GM12878 (cell line): ENCODE data around the gene MRPS16. TPM values are rescaled to one million over a fixed set of nuclear protein-coding genes. Genes with fewer than 3 reads are reported as not detected.

ENCODE experiments used
- ATAC-seq: fragments of 200-7000 bp; cut with Tn5 transposase; 3 replicates; pipeline ENCODE4 v1.9.1; 2020; ENCODE audit warnings: mild to moderate bottlenecking, moderate library complexity
- BruUV-seq: library from RNA; stranded (reverse); fragments of 400-500 nt; replicated peaks from 2 replicates; lab custom pipeline; 2021; lab: Mats Ljungman, UMichigan
- CTCF ChIA-PET: fragments of 300-600 bp; sonication (Branson Sonifier 250); formaldehyde crosslinking; extraction: SDS; loops from one replicate; lab custom pipeline; 2021; ENCODE audit warnings: inconsistent platforms; lab: Yijun Ruan, JAX
- POLR2A ChIA-PET: fragments of 350-600 bp; formaldehyde crosslinking; extraction: SDS; loops from one replicate; lab custom pipeline; 2021; ENCODE audit warnings: inconsistent platforms; lab: Charles Lee
- RAD21 ChIA-PET: fragments of 300-600 bp; sonication (Branson Sonifier 250); formaldehyde crosslinking; loops from one replicate; lab custom pipeline; 2023; ENCODE audit warnings: antibody characterized with exemption; ENCODE audit not compliant: unreplicated experiment; lab: Charles Lee
- SMC1A ChIA-PET: fragments of 300-600 bp; sonication (Branson Sonifier 250); formaldehyde crosslinking; loops from one replicate; lab custom pipeline; 2023; ENCODE audit not compliant: unreplicated experiment, uncharacterized antibody; lab: Charles Lee
- DNase-seq: peaks from one replicate; pipeline ENCODE4 v3.0.0-alpha.2; 2011; ENCODE audit warnings: low read depth, low spot score
- FAIRE-seq: peaks from 3 replicates; lab custom pipeline; 2011; peaks lifted over from hg19 to GRCh38; lab: Jason Lieb, UNC
- H2AFZ ChIP-seq: 2 replicates; pipeline ENCODE4 v1.6.0; 2011; ENCODE audit warnings: low read depth, low read length, control low read depth; ENCODE audit not compliant: control insufficient read depth
- H3K27ac ChIP-seq: 2 replicates; pipeline ENCODE4 v1.5.1; 2011; ENCODE audit warnings: control low read depth; ENCODE audit not compliant: control insufficient read depth, insufficient read depth
- H3K27me3 ChIP-seq, 2 experiments: replicated peaks in 1 of 2; 2 replicates each; pipeline versions ENCODE4 v1.6.0 to v1.6.1; 2011; ENCODE audit warnings: low read length in 1 of 2; ENCODE audit not compliant: control insufficient read depth in 2 of 2, insufficient read depth in 2 of 2
- H3K36me3 ChIP-seq, 2 experiments: 2 replicates each; pipeline ENCODE4 v1.5.1; 2011; ENCODE audit warnings: low read length in 1 of 2; ENCODE audit not compliant: control insufficient read depth in 2 of 2, insufficient read depth in 2 of 2
- H3K4me1 ChIP-seq: 2 replicates; pipeline ENCODE4 v1.6.1; 2011; ENCODE audit warnings: mild to moderate bottlenecking, low read length, moderate library complexity, mixed read lengths; ENCODE audit not compliant: control insufficient read depth, insufficient read depth
- H3K4me2 ChIP-seq: 2 replicates; pipeline ENCODE4 v1.6.0; 2011; ENCODE audit warnings: control low read depth; ENCODE audit not compliant: control insufficient read depth, insufficient read depth
- H3K4me3 ChIP-seq: fragments of 200-600 bp; sonication (generic); 2 replicates; pipeline ENCODE4 v1.5.1; 2016
- H3K79me2 ChIP-seq: 2 replicates; pipeline ENCODE4 v1.6.0; 2011; ENCODE audit warnings: low read length; ENCODE audit not compliant: control insufficient read depth, insufficient read depth
- H3K9ac ChIP-seq: 2 replicates; pipeline ENCODE4 v1.8.0; 2011; ENCODE audit warnings: low read length, control low read depth, mixed read lengths; ENCODE audit not compliant: control insufficient read depth, insufficient read depth
- H3K9me3 ChIP-seq: replicated peaks from 3 replicates; pipeline ENCODE4 v1.5.1; 2011; ENCODE audit warnings: mild to moderate bottlenecking, low read length; ENCODE audit not compliant: control insufficient read depth, insufficient read depth
- H4K20me1 ChIP-seq: 2 replicates; pipeline ENCODE4 v1.6.0; 2011; ENCODE audit not compliant: control insufficient read depth, insufficient read depth
- CREM ChIP-seq: IDR thresholded peaks from 2 replicates; pipeline ENCODE4 v1.6.1; 2014; ENCODE audit warnings: antibody characterized with exemption, low read depth
- EP300 ChIP-seq, 2 experiments: fragments of 150-350 bp in 1 of 2; IDR thresholded peaks; 2 replicates each; pipeline ENCODE4 v1.6.1; 2011 to 2012; ENCODE audit warnings: low read depth in 2 of 2, low read length in 2 of 2, borderline replicate concordance in 1 of 2, improper control_type of control experiment in 1 of 2, inconsistent platforms in 1 of 2; ENCODE audit not compliant: control insufficient read depth in 1 of 2
- EZH2 ChIP-seq: IDR thresholded peaks from 2 replicates; pipeline ENCODE4 v1.6.1; 2012; ENCODE audit warnings: low read depth, mild to moderate bottlenecking, control low read depth, inconsistent platforms, low read length, borderline replicate concordance; ENCODE audit not compliant: control insufficient read depth
- TCF3 ChIP-seq: IDR thresholded peaks from 2 replicates; pipeline ENCODE4 v1.6.1; 2012; ENCODE audit warnings: low read depth, mild to moderate bottlenecking, low read length, borderline replicate concordance; ENCODE audit not compliant: insufficient read depth
- ZBTB4 ChIP-seq: fragments of 450-650 bp; formaldehyde crosslinking; IDR thresholded peaks from 2 replicates; pipeline ENCODE4 v1.4.0; 2022; ENCODE audit warnings: mild to moderate bottlenecking, moderate library complexity
- WGBS: methylation state at CpG from one replicate; pipeline ENCODE4 v1.1.6; 2016; ENCODE audit warnings: low lambda C conversion rate; ENCODE audit not compliant: insufficient replicate concordance, insufficient coverage; ENCODE audit errors: missing lambda C conversion rate; 5-methylcytosine and 5-hydroxymethylcytosine counted together
- in situ Hi-C: fragments of 300-500 bp; cut with MboI; formaldehyde crosslinking; loops from 9 replicates; pipeline ENCODE4 v1.14.3; 2018; ENCODE audit warnings: mixed read lengths
- intact Hi-C: fragments of 100-400 bp; cut with micrococcal nuclease; formaldehyde crosslinking; loops from one replicate; pipeline ENCODE4 v1.14.2; 2022; ENCODE audit not compliant: unreplicated experiment
- polyA plus RNA-seq, 11 experiments: library from polyadenylated mRNA; depleted of rRNA in 4 of 11; unstranded in 6 of 11; stranded (reverse) in 5 of 11; fragments of >200 nt; fragmentation: Nextera tagmentation in 4 of 11; fragmentation: Illumina TruSeq in 1 of 11; extraction: Ambion mirVana in 4 of 11; extraction: Trizol in 1 of 11; gene quantifications; 1 replicate in 1 of 11; 2 replicates in 10 of 11; pipeline versions ENCODE4 v1.2.1 to v1.2.3, GENCODE V29; 2011 to 2016; ENCODE audit warnings: inconsistent platforms in 2 of 11, missing spikeins in 2 of 11, low read depth in 1 of 11
- total RNA-seq, 4 experiments: library from RNA; depleted of rRNA in 3 of 4; stranded (reverse); fragments of >200 nt in 3 of 4; fragmentation: Illumina TruSeq in 1 of 4; extraction: Trizol in 1 of 4; gene quantifications; 2 replicates each; pipeline versions ENCODE4 v1.2.1 to v1.2.3, GENCODE V29; 2013 to 2021
- TF ChIP-seq, protein P1 (sequence below): fragments of 450-650 bp; IDR thresholded peaks from 2 replicates; pipeline ENCODE4 v1.6.1; 2017; ENCODE audit warnings: mild to moderate bottlenecking, low read depth, inconsistent platforms; ENCODE audit not compliant: poor library complexity, severe bottlenecking

MRPS16 gene
- total and polyA plus RNA-seq, 10 of the 15 experiments (the other 5 are each of a cell fraction or from before 2014, with no cell fraction given): 43.4 to 285 (median 103) TPM

DNA sequence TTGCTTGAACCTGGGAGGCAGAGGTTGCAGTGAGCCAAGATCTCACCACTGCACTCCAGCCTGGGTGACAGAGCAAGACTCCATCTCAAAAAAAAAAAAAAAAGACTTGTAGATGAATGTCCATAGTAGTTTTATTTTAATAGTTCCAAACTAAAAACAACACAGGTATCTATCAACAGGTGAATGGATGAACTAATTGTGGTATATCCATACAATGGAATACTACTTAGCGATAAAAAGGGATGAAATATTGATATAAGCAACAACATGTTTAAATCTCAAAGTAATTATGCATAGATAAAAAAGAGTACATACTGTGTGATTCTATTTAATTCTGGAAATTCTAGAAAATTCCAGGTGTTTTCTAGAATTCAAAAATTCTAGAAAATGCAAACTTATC is 37.5 kb upstream of the MRPS16 start:
- DNase-seq (no peak), ATAC-seq (no peak), FAIRE-seq (no peak)
- Histone ChIP-seq H3K27me3 (no peaks in the 10 kb centered on the region), H3K27ac (no peak overlapping the region), H4K20me1 (no peaks in the 10 kb centered on the region), H3K36me3 (no peaks in the 10 kb centered on the region), H3K9ac (no peak overlapping the region), H3K4me3 (no peak overlapping the region), H3K9me3 (no peaks in the 10 kb centered on the region), H3K4me2 (no peak overlapping the region)
- intact Hi-C loops (no loop called here), in situ Hi-C loops (no loop called here)
- WGBS: 96% methylated on average over 1 of the region's 1 CpG
- BruUV-seq: no TSS peak
- CTCF ChIA-PET: no interaction called here
- SMC1A ChIA-PET: no interaction called here
- RAD21 ChIA-PET: no interaction called here
- TF ChIP-seq CREM: no peak
- no peak for TF ChIP-seq EP300 (IDR thresholded peaks at IDR 0.05; ENCODE audit: borderline replicate concordance in 1 of 2, control insufficient read depth in 1 of 2, low read depth in 2 of 2, low read length in 2 of 2)
- TF ChIP-seq ZBTB4 (CRISPR knock-in tag): no peak
- TF ChIP-seq, protein P1, sequence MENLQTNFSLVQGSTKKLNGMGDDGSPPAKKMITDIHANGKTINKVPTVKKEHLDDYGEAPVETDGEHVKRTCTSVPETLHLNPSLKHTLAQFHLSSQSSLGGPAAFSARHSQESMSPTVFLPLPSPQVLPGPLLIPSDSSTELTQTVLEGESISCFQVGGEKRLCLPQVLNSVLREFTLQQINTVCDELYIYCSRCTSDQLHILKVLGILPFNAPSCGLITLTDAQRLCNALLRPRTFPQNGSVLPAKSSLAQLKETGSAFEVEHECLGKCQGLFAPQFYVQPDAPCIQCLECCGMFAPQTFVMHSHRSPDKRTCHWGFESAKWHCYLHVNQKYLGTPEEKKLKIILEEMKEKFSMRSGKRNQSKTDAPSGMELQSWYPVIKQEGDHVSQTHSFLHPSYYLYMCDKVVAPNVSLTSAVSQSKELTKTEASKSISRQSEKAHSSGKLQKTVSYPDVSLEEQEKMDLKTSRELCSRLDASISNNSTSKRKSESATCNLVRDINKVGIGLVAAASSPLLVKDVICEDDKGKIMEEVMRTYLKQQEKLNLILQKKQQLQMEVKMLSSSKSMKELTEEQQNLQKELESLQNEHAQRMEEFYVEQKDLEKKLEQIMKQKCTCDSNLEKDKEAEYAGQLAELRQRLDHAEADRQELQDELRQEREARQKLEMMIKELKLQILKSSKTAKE: no peak
- TF ChIP-seq EZH2: no peak
- TF ChIP-seq TCF3: no peak
- TF ChIP-seq, all 136 proteins: peak for 0
- POLR2A ChIA-PET: no interaction called here
- Histone ChIP-seq H3K4me1 (no peaks in the 10 kb centered on the region), H2AFZ (no peak overlapping the region), H3K79me2 (no peaks in the 10 kb centered on the region)
